ENCODE data around the gene SOD1.

GRCh38 chr21:31623664-31624063 lies 35.8 kb upstream of the SOD1 start:
- TF ChIP-seq POLR2AphosphoS5 (IDR thresholded peaks at IDR 0.05) (no peak), POLR2A (IDR thresholded peaks at IDR 0.05) (no peak), EP300 (IDR thresholded peaks at IDR 0.05) (no peak)
- TF ChIP-seq, protein P1, sequence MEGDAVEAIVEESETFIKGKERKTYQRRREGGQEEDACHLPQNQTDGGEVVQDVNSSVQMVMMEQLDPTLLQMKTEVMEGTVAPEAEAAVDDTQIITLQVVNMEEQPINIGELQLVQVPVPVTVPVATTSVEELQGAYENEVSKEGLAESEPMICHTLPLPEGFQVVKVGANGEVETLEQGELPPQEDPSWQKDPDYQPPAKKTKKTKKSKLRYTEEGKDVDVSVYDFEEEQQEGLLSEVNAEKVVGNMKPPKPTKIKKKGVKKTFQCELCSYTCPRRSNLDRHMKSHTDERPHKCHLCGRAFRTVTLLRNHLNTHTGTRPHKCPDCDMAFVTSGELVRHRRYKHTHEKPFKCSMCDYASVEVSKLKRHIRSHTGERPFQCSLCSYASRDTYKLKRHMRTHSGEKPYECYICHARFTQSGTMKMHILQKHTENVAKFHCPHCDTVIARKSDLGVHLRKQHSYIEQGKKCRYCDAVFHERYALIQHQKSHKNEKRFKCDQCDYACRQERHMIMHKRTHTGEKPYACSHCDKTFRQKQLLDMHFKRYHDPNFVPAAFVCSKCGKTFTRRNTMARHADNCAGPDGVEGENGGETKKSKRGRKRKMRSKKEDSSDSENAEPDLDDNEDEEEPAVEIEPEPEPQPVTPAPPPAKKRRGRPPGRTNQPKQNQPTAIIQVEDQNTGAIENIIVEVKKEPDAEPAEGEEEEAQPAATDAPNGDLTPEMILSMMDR (IDR thresholded peaks at IDR 0.05), result no peak

Data from gastroesophageal sphincter (tissue), 3 donors.